NK-92 (cell line): ENCODE results near the gene NAGLU.
"Not testable (repeated sequence)": the region's sequence is repeated elsewhere in the genome, so short reads cannot be mapped to it uniquely, and the experiment has no call there.

Experiments
- DNase-seq: peaks from one replicate; lab custom pipeline; 2025; ENCODE audit not compliant: unreplicated experiment; lab: John Stamatoyannopoulos, UW

The NAGLU gene

GRCh38 chr17:42521036-42521435, 15.0 kb upstream of the NAGLU start:
- DNase-seq, result no peak

- no peak for DNase-seq
These were observed 14.3 kb upstream of the NAGLU start for GRCh38 chr17:42521666-42522262.

GRCh38 chr17:42522263-42522790, 13.7 kb upstream of the NAGLU start:
- no peak for DNase-seq

GRCh38 chr17:42522798-42523278, 13.2 kb upstream of the NAGLU start:
- DNase-seq, result no peak

GRCh38 chr17:42525221-42525620, 10.8 kb upstream of the NAGLU start:
- no peak for DNase-seq

- DNase-seq, result no peak
These were observed 10.0 kb upstream of the NAGLU start for GRCh38 chr17:42526031-42526444.

- no peak for DNase-seq
These were observed 8.1 kb upstream of the NAGLU start for GRCh38 chr17:42527932-42528331.

- no peak for DNase-seq
These were observed 7.0 kb upstream of the NAGLU start for GRCh38 chr17:42529061-42529460.

- DNase-seq, result no peak
These were observed 5.0 kb upstream of the NAGLU start for GRCh38 chr17:42530952-42531454.

- DNase-seq, result no peak
These were observed 4.3 kb upstream of the NAGLU start for GRCh38 chr17:42531455-42532354.

- no peak for DNase-seq
These were observed 640 bp upstream of the NAGLU start for GRCh38 chr17:42535155-42536047.

- DNase-seq, result no peak
These were observed 523 bp downstream of the NAGLU start for GRCh38 chr17:42536372-42537155.

- DNase-seq, result no peak
These were observed 1.2 kb downstream of the NAGLU start for GRCh38 chr17:42537156-42537805.

- no peak for DNase-seq
These were observed 1.9 kb downstream of the NAGLU start for GRCh38 chr17:42537826-42538451.

- DNase-seq, result no peak
These were observed 2.4 kb downstream of the NAGLU start for GRCh38 chr17:42538482-42538881.

- DNase-seq, result not testable (repeated sequence)
These were observed 4.5 kb downstream of the NAGLU start for GRCh38 chr17:42540558-42540957.

GRCh38 chr17:42541041-42541833, 5.2 kb downstream of the NAGLU start:
- no peak for DNase-seq
